ENCODE measurements around the gene SMYD3.

The SMYD3 gene

DNA sequence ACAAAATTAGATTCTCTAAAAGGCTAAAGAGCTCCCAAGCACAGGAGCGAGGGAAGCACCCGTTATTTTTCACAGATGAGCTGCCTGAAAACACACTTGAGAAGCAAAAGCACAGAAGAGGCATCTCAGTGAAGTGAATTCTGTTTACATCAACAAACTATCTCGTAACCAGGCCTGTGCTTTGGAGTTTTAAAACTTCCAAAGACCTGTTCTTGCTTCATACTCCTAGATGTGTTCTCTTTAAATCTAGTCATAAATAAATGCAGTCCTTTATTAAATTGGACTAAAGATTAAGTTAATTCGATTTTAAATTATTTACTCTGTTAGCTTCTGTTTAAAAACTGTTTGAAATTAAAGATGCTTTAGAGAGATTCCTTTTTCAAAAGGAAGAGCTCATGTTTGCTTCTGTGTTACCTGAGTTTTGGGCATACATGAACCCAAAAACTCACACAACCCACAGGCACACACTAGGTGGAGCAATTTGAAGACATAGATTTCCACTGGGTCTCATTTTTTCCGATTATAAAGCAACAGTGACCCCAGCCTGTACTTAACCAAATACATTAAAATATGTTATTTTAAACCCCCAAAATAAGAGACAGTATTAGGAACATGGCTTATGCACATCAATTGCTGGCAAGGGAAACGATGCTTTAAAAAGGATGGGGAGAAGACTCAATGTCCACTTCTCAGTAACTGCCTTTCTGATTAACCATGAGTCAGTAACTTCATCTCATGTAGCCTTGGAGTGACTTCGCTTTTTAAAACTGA is 648.2 kb downstream of the SMYD3 start:
- H3K4me2 ChIP-seq (ENCODE audit: low read depth, low read length): no peak overlapping the region
- no peak for DNase-seq
- no peaks in the 10 kb centered on the region for H3K79me2 ChIP-seq (ENCODE audit: low read length)

DNA sequence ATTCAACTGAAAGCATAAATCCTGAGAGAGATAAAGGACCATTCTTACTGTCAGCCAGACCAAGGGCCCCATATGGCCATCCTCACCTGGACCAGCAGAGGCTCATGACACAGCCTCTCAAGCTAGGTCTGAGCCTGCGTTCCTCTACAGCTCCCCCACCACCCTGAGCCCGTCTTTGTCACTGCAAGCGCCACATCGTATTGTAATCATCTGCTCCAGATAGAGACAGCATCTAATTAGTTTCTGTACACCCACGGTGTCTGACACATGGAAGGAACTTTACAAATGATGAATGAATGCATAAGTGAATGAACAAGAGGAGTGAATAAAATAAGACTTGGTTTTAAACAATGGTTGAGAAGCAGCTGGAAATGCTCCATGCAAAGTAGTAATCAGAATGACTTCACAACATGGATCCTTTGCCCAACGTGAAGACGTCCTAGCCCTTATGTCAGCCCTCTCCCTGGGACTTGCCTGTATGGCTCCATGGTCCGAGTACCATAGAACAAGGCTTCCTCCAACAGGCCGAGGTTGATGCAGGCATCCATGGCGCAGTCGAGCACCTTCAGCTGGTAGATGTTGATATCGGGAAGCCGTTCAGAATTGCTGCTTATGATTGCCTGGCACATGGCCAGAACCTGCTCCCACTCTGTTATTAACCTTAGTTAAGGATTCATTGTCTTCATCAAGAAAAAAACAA is 648.9 kb downstream of the SMYD3 start:
- no peak for DNase-seq

More for the DNA sequence above, 648.2 kb downstream of the SMYD3 start:
- Histone ChIP-seq H3K4me1 (ENCODE audit: low read length) (no peaks in the 10 kb centered on the region), H3K9me3 (replicated peaks; ENCODE audit: insufficient read depth, low read length) (no peaks in the 10 kb centered on the region), H3K4me3 (ENCODE audit: low read length) (no peak overlapping the region), H2AFZ (ENCODE audit: low read length) (no peak overlapping the region), H3K9ac (ENCODE audit: low read length) (no peak overlapping the region), H4K20me1 (ENCODE audit: insufficient read depth, low read length) (no peaks in the 10 kb centered on the region), H3K27me3 (replicated peaks; ENCODE audit: insufficient read depth, low read length) (no peaks in the 10 kb centered on the region), H3K36me3 (replicated peaks; ENCODE audit: insufficient read depth, low read length) (no peaks in the 10 kb centered on the region), H3K27ac (ENCODE audit: low read length) (no peak overlapping the region), H3F3A (ENCODE audit: insufficient read depth, low read length) (no peaks in the 10 kb centered on the region), H3K9me2 (replicated peaks; ENCODE audit: insufficient read depth, low read length) (no peaks in the 10 kb centered on the region)
- TF ChIP-seq EZH2 (optimal IDR thresholded peaks at IDR 0.05; ENCODE audit: low read depth, low read length): no peak
- no peak; the same call in 1 of the 2 replicates for TF ChIP-seq CTCF (IDR thresholded peaks at IDR 0.05; ENCODE audit: low read length)
- TF ChIP-seq EZH2phosphoT487 (IDR thresholded peaks at IDR 0.05; ENCODE audit: low read length): no peak

DNA sequence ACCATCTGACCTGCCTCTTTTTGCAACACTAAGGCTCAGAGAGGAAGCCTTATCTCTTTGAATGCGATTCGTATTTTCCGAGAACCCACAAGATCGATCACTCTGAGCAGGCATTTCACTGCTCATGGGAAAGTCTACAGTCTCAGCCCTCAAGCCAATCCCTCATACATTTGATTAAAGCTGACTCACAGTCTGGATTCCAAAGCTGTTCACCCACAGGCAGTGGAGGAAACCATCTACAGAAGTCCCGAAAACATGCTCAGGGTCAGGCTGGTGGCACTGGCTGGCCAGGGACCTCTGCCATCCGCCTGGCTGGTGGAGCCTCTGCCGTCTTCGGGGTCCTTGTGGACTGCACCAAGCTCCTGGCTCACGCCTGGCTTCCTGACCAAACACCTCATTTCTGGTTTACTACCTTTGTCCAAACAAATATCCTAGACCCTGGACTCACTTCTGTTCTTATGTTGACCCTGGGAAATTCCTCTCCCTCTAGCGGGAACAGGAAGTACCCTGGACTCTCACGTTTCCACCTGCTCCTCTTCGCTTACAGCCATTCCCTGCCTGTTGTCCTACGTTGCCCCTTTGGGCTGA is 650.0 kb downstream of the SMYD3 start:
- no peak overlapping the region for H3K4me3 ChIP-seq (ENCODE audit: low read length)

More for the DNA sequence above, 648.9 kb downstream of the SMYD3 start:
- Histone ChIP-seq H3K4me3 (ENCODE audit: low read length) (no peak overlapping the region), H3K9me3 (replicated peaks; ENCODE audit: insufficient read depth, low read length) (no peaks in the 10 kb centered on the region), H2AFZ (ENCODE audit: low read length) (no peak overlapping the region), H3K36me3 (replicated peaks; ENCODE audit: insufficient read depth, low read length) (no peaks in the 10 kb centered on the region), H3K79me2 (ENCODE audit: low read length) (no peaks in the 10 kb centered on the region), H3K4me1 (ENCODE audit: low read length) (no peaks in the 10 kb centered on the region), H3F3A (ENCODE audit: insufficient read depth, low read length) (no peaks in the 10 kb centered on the region), H3K4me2 (ENCODE audit: low read depth, low read length) (no peak overlapping the region), H4K20me1 (ENCODE audit: insufficient read depth, low read length) (no peaks in the 10 kb centered on the region), H3K27me3 (replicated peaks; ENCODE audit: insufficient read depth, low read length) (no peaks in the 10 kb centered on the region), H3K27ac (ENCODE audit: low read length) (no peak overlapping the region), H3K9me2 (replicated peaks; ENCODE audit: insufficient read depth, low read length) (no peaks in the 10 kb centered on the region), H3K9ac (ENCODE audit: low read length) (no peak overlapping the region)
- no peak for TF ChIP-seq CTCF (IDR thresholded peaks at IDR 0.05; ENCODE audit: low read length)
- no peak for TF ChIP-seq EZH2phosphoT487 (IDR thresholded peaks at IDR 0.05; ENCODE audit: low read length)
- TF ChIP-seq EZH2 (optimal IDR thresholded peaks at IDR 0.05; ENCODE audit: low read depth, low read length): no peak

More for the DNA sequence above, 650.0 kb downstream of the SMYD3 start:
- Histone ChIP-seq H2AFZ (ENCODE audit: low read length) (no peak overlapping the region), H3K27ac (ENCODE audit: low read length) (no peak overlapping the region), H3K9me3 (replicated peaks; ENCODE audit: insufficient read depth, low read length) (no peaks in the 10 kb centered on the region), H3K9me2 (replicated peaks; ENCODE audit: insufficient read depth, low read length) (no peaks in the 10 kb centered on the region), H3K4me2 (ENCODE audit: low read depth, low read length) (no peak overlapping the region), H3K27me3 (replicated peaks; ENCODE audit: insufficient read depth, low read length) (no peaks in the 10 kb centered on the region), H3K36me3 (replicated peaks; ENCODE audit: insufficient read depth, low read length) (no peaks in the 10 kb centered on the region), H3K9ac (ENCODE audit: low read length) (no peak overlapping the region), H3F3A (ENCODE audit: insufficient read depth, low read length) (no peaks in the 10 kb centered on the region), H4K20me1 (ENCODE audit: insufficient read depth, low read length) (no peaks in the 10 kb centered on the region), H3K4me1 (ENCODE audit: low read length) (no peaks in the 10 kb centered on the region), H3K79me2 (ENCODE audit: low read length) (no peaks in the 10 kb centered on the region)
- TF ChIP-seq EZH2 (optimal IDR thresholded peaks at IDR 0.05; ENCODE audit: low read depth, low read length): no peak
- TF ChIP-seq EZH2phosphoT487 (IDR thresholded peaks at IDR 0.05; ENCODE audit: low read length): no peak
- TF ChIP-seq CTCF (IDR thresholded peaks at IDR 0.05; ENCODE audit: low read length): no peak
- DNase-seq: no peak
